Vagina (tissue), 2 donors: ENCODE data around the gene PATJ. TPM values are rescaled to one million over a fixed set of nuclear protein-coding genes. Genes with fewer than 3 reads are reported as not detected.

ENCODE experiments used
- DNase-seq, 2 donors: peaks; one replicate each; pipeline ENCODE4 v3.0.0-alpha.2; 2017; ENCODE audit errors: extremely low spot score in 2 of 2
- H3K27ac ChIP-seq: fragments of 200-600 bp; sonication (generic); one replicate; pipeline ENCODE4 v1.5.1; 2019
- H3K27me3 ChIP-seq: fragments of 200-600 bp; sonication (generic); one replicate; pipeline ENCODE4 v1.5.1; 2019
- H3K36me3 ChIP-seq, 2 donors: fragments of 200-600 bp; sonication (generic); one replicate each; pipeline ENCODE4 v1.5.1; 2017 to 2019
- H3K4me1 ChIP-seq: fragments of 200-600 bp; sonication (generic); one replicate; pipeline ENCODE4 v1.5.1; 2019
- H3K4me3 ChIP-seq, 2 donors: fragments of 200-600 bp; sonication (generic); 1 replicate in 1 of 2; 2 replicates in 1 of 2; pipeline ENCODE4 v1.5.1; 2016 to 2019
- H3K9me3 ChIP-seq: fragments of 200-600 bp; sonication (generic); one replicate; pipeline ENCODE4 v1.5.1; 2019
- POLR2A ChIP-seq, 2 donors: fragments of 450-650 bp; IDR thresholded peaks; one replicate each; pipeline ENCODE4 v1.6.1; 2017; ENCODE audit warnings: antibody characterized with exemption in 2 of 2, mild to moderate bottlenecking in 2 of 2, moderate library complexity in 2 of 2
- POLR2AphosphoS5 ChIP-seq, 2 donors: sonication (generic); formaldehyde crosslinking; IDR thresholded peaks; one replicate each; pipeline ENCODE4 v1.9.0; 2017; ENCODE audit warnings: antibody characterized with exemption in 2 of 2, mild to moderate bottlenecking in 2 of 2, low read depth in 1 of 2; ENCODE audit not compliant: insufficient read depth in 1 of 2
- intact Hi-C: fragments of 100-400 bp; cut with DNase I; formaldehyde crosslinking; loops from one replicate; pipeline ENCODE4 v1.15.1; 2023
- total RNA-seq: library from RNA; depleted of rRNA; stranded (reverse); fragments of >200 nt; gene quantifications from one replicate; pipeline ENCODE4 v1.2.3, GENCODE V29; 2016
- TF ChIP-seq, protein P1 (sequence below), 3 experiments: fragments of 450-650 bp in 2 of 3; fragments of 200-600 bp in 1 of 3; sonication (generic) in 1 of 3; IDR thresholded peaks; one replicate each; pipeline ENCODE4 v1.5.1; 2017 to 2019; ENCODE audit warnings: antibody characterized with exemption in 3 of 3, mild to moderate bottlenecking in 2 of 3, moderate library complexity in 2 of 3

Gene PATJ
- total RNA-seq, 1 donor from 2014 or later = 83.2 TPM

DNA sequence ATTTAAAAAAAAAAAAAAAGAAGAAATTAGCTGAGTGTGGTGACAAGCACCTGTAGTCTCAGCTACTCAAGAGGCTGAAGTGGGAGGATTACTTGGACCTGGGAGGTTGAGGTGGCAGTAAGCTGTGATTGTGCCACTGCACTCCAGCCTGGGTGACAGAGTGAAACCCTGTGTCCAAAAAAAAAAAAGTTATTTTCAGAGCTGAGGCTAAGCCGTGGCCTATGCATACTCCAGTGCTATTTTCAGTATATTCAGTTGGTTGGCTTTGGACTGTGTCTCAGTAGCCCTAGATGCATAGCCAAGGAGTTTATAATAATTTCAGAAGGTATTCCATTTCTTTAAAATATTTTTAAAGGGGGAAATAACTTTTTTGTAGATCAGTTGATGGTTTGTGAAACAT, 311.9 kb downstream of the PATJ start:
- H3K27ac ChIP-seq = no peak overlapping the region
- no peak for TF ChIP-seq POLR2A (IDR thresholded peaks at IDR 0.05)
- TF ChIP-seq, protein P1, sequence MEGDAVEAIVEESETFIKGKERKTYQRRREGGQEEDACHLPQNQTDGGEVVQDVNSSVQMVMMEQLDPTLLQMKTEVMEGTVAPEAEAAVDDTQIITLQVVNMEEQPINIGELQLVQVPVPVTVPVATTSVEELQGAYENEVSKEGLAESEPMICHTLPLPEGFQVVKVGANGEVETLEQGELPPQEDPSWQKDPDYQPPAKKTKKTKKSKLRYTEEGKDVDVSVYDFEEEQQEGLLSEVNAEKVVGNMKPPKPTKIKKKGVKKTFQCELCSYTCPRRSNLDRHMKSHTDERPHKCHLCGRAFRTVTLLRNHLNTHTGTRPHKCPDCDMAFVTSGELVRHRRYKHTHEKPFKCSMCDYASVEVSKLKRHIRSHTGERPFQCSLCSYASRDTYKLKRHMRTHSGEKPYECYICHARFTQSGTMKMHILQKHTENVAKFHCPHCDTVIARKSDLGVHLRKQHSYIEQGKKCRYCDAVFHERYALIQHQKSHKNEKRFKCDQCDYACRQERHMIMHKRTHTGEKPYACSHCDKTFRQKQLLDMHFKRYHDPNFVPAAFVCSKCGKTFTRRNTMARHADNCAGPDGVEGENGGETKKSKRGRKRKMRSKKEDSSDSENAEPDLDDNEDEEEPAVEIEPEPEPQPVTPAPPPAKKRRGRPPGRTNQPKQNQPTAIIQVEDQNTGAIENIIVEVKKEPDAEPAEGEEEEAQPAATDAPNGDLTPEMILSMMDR (IDR thresholded peaks at IDR 0.05) = no peak
- no peak for TF ChIP-seq POLR2AphosphoS5 (IDR thresholded peaks at IDR 0.05; ENCODE audit: insufficient read depth in 1 of 2, low read depth in 1 of 2)
- no peaks in the 10 kb centered on the region for H3K9me3 ChIP-seq
- H3K4me3 ChIP-seq = no peak overlapping the region
- no peaks in the 10 kb centered on the region for H3K36me3 ChIP-seq
- H3K27me3 ChIP-seq = no peaks in the 10 kb centered on the region
- no peaks in the 10 kb centered on the region for H3K4me1 ChIP-seq
- intact Hi-C loops = no loop called here
- DNase-seq = no peak

DNA sequence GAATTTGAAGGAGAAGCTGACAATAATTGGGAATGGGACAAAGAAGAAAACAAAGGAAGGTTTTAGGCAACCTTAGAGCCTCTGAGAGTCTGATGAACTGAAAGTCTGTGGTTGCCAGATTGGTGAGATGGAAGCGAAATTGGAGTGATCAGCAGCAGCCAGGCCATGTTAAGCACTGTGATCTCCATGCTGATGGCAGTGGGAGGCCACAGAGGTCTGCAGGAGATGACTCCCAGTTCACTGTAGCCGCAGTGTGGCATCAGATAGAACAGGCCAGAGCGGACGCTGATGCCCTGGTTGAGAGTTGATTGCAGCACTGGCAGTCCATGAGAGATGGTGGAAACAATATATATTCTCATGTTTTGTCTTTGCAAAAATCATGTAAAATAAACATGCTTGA, 314.9 kb downstream of the PATJ start:
- Histone ChIP-seq H3K27me3 (no peaks in the 10 kb centered on the region), H3K27ac (no peak overlapping the region), H3K4me3 (no peak overlapping the region), H3K4me1 (no peaks in the 10 kb centered on the region), H3K36me3 (no peaks in the 10 kb centered on the region), H3K9me3 (no peaks in the 10 kb centered on the region)
- DNase-seq = no peak
- intact Hi-C loops = no loop called here
- TF ChIP-seq POLR2A (IDR thresholded peaks at IDR 0.05) = no peak
- TF ChIP-seq, protein P1 (IDR thresholded peaks at IDR 0.05) = no peak
- TF ChIP-seq POLR2AphosphoS5 (IDR thresholded peaks at IDR 0.05; ENCODE audit: insufficient read depth in 1 of 2, low read depth in 1 of 2) = no peak

DNA sequence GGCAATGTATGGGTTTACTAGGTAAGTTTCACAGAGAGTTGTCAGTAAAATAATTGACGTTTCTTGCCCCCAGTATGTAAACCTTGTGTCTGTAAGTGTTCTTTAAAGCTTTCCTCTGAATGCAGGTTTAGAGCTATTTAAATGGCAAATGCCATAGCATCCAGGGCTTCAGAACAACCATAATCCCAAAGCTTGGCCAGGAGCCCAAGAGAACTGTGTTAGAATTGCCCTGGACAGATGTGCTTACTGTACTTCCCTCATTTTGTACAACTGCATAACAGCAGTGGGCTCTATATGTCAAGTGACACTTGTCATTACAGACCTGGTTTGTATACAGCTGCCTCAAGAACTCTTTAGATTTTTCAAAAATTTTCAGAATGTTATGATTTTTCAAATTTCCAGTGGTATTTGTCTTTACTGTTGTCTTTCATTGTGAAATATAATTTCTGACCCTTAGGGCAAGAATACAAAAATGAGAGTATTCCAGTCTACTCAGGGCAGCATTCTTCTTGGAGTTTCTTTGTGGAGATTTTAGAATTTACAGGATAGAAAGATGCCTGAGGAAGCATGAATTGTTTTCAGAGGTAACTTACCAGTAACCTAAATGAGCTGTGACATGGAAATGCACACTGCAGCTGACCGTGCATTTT, 315.5 kb downstream of the PATJ start:
- H3K4me1 ChIP-seq = no peaks in the 10 kb centered on the region
- no peaks in the 10 kb centered on the region for H3K27me3 ChIP-seq
- H3K27ac ChIP-seq = no peak overlapping the region
- intact Hi-C loops = no loop called here
- H3K4me3 ChIP-seq = no peak overlapping the region
- H3K9me3 ChIP-seq = no peaks in the 10 kb centered on the region
- no peaks in the 10 kb centered on the region for H3K36me3 ChIP-seq
- DNase-seq = no peak
- no peak for TF ChIP-seq POLR2A (IDR thresholded peaks at IDR 0.05)
- TF ChIP-seq, protein P1 (IDR thresholded peaks at IDR 0.05) = no peak

DNA sequence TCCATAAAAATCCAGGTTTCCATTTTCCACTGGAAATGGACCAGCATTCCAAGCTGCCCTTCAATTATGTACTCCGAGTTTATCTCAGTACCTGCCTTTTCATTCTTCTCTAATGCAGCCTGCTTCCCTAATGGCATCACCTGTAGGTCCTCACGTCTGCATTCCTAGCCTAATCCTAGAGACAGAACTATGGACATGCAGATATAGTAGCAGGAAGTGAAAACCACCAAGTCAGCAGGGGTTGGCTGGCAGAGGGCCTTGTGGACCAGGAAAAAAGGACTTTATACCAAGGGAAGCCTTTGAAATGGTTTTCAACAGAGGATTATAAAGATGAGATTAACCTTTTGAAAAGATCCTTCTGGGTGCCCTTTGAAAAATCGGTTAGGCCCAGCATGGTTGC, 316.7 kb downstream of the PATJ start:
- Histone ChIP-seq H3K4me1 (no peaks in the 10 kb centered on the region), H3K9me3 (no peaks in the 10 kb centered on the region), H3K27me3 (no peaks in the 10 kb centered on the region), H3K27ac (no peak overlapping the region), H3K4me3 (no peak overlapping the region), H3K36me3 (no peaks in the 10 kb centered on the region)
- no peak for DNase-seq
- intact Hi-C loops = no loop called here
- TF ChIP-seq, protein P1 (IDR thresholded peaks at IDR 0.05) = no peak
- TF ChIP-seq POLR2A (IDR thresholded peaks at IDR 0.05) (no peak), POLR2AphosphoS5 (IDR thresholded peaks at IDR 0.05; ENCODE audit: insufficient read depth in 1 of 2, low read depth in 1 of 2) (no peak)

DNA sequence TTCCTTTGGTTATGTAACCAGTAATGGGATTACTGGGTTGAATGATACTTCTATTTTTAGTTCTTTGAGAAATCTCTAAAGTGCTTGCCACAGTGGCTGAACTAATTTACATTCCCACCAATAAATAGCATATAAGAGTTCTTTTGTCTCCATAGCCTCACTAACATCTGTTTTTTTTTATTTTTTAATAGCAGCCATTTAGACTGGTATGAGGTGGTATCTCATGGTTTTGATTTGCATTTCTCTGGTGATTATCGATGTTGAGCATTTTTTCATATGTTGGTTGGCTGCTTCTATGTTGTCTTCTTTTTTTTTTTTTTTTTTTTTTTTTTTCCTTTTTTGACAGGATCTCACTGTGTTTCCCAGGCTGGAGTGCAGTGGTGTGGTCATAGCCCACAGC, 319.8 kb downstream of the PATJ start:
- Histone ChIP-seq H3K27me3 (no peaks in the 10 kb centered on the region), H3K4me3 (no peak overlapping the region), H3K4me1 (no peaks in the 10 kb centered on the region), H3K27ac (no peak overlapping the region), H3K9me3 (no peaks in the 10 kb centered on the region), H3K36me3 (no peaks in the 10 kb centered on the region)
- no peak for DNase-seq
- TF ChIP-seq POLR2AphosphoS5 (IDR thresholded peaks at IDR 0.05; ENCODE audit: insufficient read depth in 1 of 2, low read depth in 1 of 2) (no peak), POLR2A (IDR thresholded peaks at IDR 0.05) (no peak)
- TF ChIP-seq, protein P1 (IDR thresholded peaks at IDR 0.05) = no peak
- intact Hi-C loops = no loop called here
